NCI-H1694 (cell line): ENCODE measurements around the gene B4GALT5.
A peak's percentile ranks its signal among the peaks of the same experiment; 100 is the strongest.
"Not testable (repeated sequence)": the region's sequence is repeated elsewhere in the genome, so short reads cannot be mapped to it uniquely, and the experiment has no call there.

Source experiments
- DNase-seq: peaks from one replicate; lab custom pipeline; 2025; lab: John Stamatoyannopoulos, UW

The B4GALT5 gene

DNA sequence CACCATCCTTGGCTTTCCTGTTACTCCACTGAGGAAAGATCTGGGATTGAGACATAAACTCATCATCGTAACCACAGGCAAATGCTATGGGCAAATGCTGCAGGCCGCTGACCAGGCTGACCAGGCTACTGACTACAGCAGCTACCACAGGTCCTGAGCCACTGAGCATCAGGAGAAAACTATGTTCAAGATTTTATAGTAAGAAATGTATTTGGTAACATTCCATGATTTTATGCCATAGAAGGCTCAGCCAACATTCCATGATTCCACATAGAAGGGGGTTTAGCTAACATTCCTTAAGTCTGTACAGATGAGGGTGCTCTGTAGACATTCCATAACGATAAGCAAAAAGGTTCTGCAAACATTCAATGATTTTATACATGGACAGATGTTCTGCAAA lies 16.1 kb upstream of the B4GALT5 start:
- DNase-seq: no peak

GRCh38 chr20:49727894-49728885 lies 14.5 kb upstream of the B4GALT5 start:
- no peak for DNase-seq

DNA sequence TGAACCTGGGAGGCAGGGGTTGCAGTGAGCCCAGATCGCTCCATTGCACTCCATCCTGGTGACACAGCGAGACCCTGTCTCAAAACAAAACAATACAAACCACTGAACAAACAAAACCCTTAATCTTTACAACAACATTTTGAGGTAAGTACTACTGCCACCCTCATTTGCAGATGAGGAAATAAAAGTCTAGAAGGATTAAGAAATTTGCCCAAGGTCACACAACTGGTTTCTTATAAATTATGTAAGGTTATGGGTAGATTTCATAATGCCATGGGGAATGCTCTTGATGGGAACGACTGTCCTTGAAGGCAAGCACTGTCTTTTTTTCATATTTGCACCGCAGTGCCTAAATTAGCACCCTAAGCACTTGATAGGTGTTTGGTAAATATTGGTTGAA lies 13.8 kb upstream of the B4GALT5 start:
- DNase-seq: no peak

DNA sequence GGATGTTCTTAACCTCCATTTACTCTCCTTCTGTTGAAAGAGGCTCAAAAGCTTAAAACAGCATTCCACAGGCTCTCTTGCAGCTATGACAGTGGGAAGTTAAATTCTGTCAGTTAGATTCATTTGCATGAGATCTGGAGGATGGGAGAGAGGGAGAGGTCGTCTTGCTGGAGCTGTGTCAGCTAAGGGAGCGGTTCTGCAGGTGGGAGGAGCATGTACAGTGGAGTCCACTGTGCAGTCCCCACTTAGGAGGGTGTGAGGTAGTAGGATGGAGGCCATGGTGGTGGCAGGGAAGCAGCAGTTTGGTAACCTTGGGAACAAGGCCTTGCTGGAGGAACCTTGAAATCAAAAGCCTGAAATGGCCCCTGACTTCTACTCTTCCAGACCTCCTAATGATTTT lies 12.0 kb upstream of the B4GALT5 start:
- DNase-seq: no peak

DNA sequence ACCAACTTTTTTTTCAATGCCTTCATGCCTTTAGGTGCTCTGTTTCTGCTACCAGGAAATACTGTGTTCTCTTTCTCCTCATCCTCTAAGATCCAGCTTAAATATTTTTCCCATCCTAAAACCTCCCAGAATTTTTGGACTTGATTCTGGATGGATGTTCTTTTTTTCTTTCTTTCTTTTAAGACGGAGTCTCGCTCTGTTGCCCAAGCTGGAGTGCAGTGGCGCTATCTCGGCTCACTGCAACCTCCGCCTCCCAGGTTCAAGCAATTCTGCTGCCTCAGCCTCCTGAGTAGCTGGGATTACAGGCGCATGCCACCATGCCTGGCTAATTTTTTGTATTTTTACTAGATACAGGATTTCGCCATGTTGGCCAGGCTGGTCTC lies 11.5 kb upstream of the B4GALT5 start:
- DNase-seq: not testable (repeated sequence)

DNA sequence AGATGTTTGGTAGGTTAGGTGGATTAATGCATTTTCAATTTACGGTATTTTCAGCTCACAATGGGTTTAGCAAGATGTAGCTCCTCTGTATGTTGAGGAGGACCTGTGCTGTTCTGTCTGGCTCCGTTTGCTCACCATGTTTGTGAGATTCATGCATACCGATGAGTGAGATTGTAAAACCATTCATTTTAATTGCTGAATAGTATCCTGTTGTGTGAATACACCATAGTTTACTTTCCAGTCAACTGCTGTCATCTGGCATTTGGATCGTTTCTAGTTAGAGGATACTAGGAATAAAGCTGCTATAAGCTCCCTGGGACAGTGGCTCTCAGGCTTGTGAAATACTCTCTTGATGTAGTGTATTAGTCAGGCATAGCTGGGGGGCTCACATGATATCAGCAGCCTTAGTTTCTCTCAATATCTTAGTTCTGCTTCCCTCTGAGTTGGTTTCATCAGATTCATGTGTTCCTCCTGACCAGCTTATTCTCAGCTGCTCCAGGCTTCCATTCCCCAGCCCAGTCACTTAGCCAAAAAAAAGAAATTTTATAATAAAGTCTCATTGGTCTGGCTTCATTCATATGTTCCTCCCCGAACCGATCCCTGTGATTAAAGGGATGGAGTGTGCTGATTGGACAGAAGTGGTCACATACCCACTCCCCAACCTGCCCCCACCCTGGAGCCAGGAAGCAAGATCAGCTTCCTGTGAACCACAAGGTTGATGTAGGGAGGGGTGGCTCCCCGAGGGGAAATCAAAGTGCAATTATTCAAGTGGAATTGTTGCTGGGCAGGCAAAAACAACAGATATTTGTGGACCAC lies 10.9 kb upstream of the B4GALT5 start:
- no peak for DNase-seq

- DNase-seq: not testable (repeated sequence)
These were observed 10.1 kb upstream of the B4GALT5 start for GRCh38 chr20:49723758-49724157.

DNA sequence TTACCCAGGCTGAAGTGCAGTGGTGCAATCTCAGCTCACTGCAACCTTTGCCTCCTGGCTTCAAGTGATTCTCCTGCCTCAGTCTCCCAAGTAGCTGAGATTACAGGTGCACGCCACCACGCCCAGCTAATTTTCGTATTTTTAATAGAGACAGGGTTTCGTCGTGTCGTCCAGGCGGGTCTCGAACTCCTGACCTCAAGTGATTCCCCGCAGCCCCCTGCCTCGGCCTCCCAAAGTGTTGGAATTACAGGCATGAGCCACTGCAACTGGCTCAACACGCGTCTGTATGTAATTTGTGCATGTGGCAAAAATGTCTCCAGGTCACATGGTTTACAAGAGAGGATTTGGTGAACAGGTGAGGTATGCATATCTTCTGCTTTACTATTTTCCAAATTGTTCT lies 7.6 kb upstream of the B4GALT5 start:
- DNase-seq: not testable (repeated sequence)

- DNase-seq: no peak
These were observed 1.8 kb upstream of the B4GALT5 start for GRCh38 chr20:49715466-49715865.

- no peak for DNase-seq
These were observed 504 bp downstream of the B4GALT5 start for GRCh38 chr20:49712996-49713752.

- DNase-seq: no peak
These were observed 1.1 kb downstream of the B4GALT5 start for GRCh38 chr20:49712646-49712995.

DNA sequence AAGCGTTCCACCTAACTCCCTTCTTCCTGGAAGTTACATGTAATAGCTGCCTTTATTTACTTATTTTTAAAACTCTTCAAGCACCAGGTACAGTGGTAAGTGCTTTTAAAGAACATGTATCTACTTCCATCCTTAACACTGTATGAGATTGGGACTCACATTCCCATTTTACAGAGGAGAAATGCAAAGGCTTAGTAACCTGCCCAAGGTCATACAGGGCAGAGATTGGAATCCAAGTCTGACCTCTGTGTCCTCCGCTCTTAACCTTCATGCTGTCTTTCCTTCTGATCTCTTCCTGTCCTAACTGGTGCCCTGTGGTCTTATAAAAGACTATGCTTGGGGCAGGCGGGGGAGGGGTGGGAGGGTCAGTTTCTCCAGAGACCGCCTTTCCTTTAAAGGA lies 1.6 kb downstream of the B4GALT5 start:
- DNase-seq: no peak

GRCh38 chr20:49711667-49711987 lies 2.1 kb downstream of the B4GALT5 start:
- DNase-seq: no peak

DNA sequence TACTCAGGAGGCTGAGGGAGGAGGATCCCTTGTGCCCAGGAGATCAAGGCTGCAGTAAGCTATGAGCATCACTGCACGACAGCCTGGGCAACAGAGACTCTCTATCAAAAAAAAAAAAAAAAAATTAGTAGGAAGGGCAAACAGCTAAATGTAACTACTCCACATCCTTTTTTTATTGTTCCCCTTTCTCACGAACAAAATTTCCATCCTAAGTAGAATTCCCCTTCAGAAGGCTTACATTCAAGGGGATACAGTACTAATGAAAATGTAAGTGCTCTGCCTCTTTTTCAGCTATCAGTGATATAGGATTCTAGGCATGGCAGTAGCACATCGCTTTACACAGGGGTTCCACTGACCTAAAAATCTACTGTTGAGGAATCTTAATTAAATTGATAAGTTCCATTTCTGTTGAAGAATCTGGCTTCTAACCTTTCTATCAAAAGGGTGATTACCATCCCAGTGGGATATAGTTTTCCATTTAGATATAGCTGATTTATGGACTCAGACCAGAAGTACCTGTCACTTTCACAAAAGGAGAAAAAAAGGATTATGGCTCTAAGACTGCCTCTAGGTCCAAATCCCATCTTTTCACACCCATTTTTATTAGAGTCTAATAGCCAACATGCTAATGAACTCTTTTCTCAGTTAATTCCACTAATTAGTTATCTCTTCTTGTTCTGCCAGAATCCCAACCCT lies 2.6 kb downstream of the B4GALT5 start:
- DNase-seq: no peak

GRCh38 chr20:49707118-49707517 lies 6.6 kb downstream of the B4GALT5 start:
- no peak for DNase-seq

GRCh38 chr20:49706630-49707091 lies 7.0 kb downstream of the B4GALT5 start:
- DNase-seq: no peak

- DNase-seq: not testable (repeated sequence)
These were observed 7.8 kb downstream of the B4GALT5 start for GRCh38 chr20:49705893-49706292.

DNA sequence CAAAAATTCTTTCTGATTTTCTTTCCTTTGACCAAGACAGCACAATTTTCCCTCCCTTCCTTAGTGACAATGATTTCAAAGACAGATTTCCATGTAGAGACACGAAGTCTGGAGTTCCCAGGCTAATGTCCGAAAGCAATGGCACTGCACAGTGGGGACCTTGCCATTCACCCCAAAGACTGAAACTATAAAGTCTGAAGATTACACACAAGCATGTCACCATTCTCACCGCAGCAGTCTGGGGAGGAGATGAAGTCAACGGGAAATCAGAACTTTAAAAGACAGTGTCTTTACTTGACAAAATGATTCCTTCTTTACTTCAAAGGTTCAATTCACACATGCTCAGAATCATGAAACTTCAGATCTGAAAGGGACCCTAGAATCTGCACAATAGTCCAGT lies 8.3 kb downstream of the B4GALT5 start:
- no peak for DNase-seq

GRCh38 chr20:49704932-49705336 lies 8.7 kb downstream of the B4GALT5 start:
- no peak for DNase-seq

DNA sequence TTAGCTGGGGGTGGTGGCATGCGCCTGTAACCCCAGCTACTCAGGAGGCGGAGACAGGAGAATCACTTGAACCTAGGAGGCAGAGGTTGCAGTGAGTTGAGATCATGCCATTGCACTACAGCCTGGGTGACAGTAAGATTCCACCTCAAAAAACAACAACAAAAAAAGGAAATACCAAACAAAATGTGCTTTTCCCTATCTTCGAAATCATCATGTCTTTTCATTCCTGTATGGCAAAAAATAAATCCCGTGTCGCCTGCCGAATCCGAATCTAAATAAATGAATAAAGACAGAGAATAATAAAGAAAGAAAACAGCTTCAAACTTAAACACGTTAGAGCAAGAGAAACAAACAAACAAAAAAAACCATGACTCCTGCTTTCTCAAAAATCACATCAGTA lies 11.8 kb downstream of the B4GALT5 start:
- DNase-seq: no peak

GRCh38 chr20:49701241-49701790 lies 12.4 kb downstream of the B4GALT5 start:
- peak; percentile 63 for DNase-seq
